SU-DHL-6 (cell line): ENCODE measurements around the gene FBXW4.

Experiments
- H2AFZ ChIP-seq: fragments of 200-600 bp; sonication (generic); 2 replicates; pipeline ENCODE4 v1.6.1; 2014; ENCODE audit warnings: low read depth, mild to moderate bottlenecking, moderate library complexity, mixed read lengths, antibody characterized with exemption, low read length; ENCODE audit not compliant: severe bottlenecking
- H3F3A ChIP-seq: fragments of 200-600 bp; shearing (Covaris generic); 2 replicates; pipeline ENCODE4 v1.6.0; 2016; ENCODE audit warnings: antibody characterized with exemption, mild to moderate bottlenecking; ENCODE audit not compliant: insufficient read depth
- H3K27ac ChIP-seq: fragments of 200-600 bp; sonication (generic); 2 replicates; pipeline ENCODE4 v1.5.1; 2016; ENCODE audit warnings: low read depth, mild to moderate bottlenecking, low read length, moderate library complexity, mixed read lengths
- H3K27me3 ChIP-seq: fragments of 200-600 bp; sonication (generic), shearing (Covaris generic); 2 replicates; pipeline ENCODE4 v1.6.0; 2014; ENCODE audit warnings: mild to moderate bottlenecking, low read length
- H3K36me3 ChIP-seq: fragments of 200-600 bp; sonication (generic); 2 replicates; pipeline ENCODE4 v1.6.1; 2014; ENCODE audit warnings: mild to moderate bottlenecking, low read length, mixed read lengths
- H3K4me2 ChIP-seq: fragments of 300-600, 200-600 bp; shearing (Covaris generic), sonication (generic); 2 replicates; pipeline ENCODE4 v1.6.0; 2014; ENCODE audit warnings: low read length, low read depth, mild to moderate bottlenecking; ENCODE audit not compliant: poor library complexity, severe bottlenecking
- H3K4me3 ChIP-seq: fragments of 200-600 bp; sonication (generic); 2 replicates; pipeline ENCODE4 v1.5.1; 2014; ENCODE audit warnings: antibody characterized with exemption, low read length, mild to moderate bottlenecking, mixed read lengths; ENCODE audit not compliant: insufficient read depth, poor library complexity, severe bottlenecking
- H3K79me2 ChIP-seq: fragments of 200-600 bp; sonication (generic); 2 replicates; pipeline ENCODE4 v1.6.1; 2014; ENCODE audit warnings: mild to moderate bottlenecking, low read length, moderate library complexity; ENCODE audit not compliant: insufficient read depth
- H3K9ac ChIP-seq: fragments of 200-600 bp; sonication (generic); 2 replicates; pipeline ENCODE4 v1.7.0; 2014; ENCODE audit warnings: mild to moderate bottlenecking, low read length
- H3K9me2 ChIP-seq: fragments of 200-600 bp; sonication (generic); replicated peaks from 2 replicates; pipeline ENCODE4 v1.6.1; 2014; ENCODE audit warnings: low read length; ENCODE audit not compliant: insufficient read depth
- H3K9me3 ChIP-seq: fragments of 200-600 bp; sonication (generic); 2 replicates; pipeline ENCODE4 v1.6.1; 2014; ENCODE audit warnings: low read length, mixed read lengths; ENCODE audit not compliant: insufficient read depth
- H4K20me1 ChIP-seq: fragments of 200-600 bp; sonication (generic); 2 replicates; pipeline ENCODE4 v1.6.1; 2014; ENCODE audit warnings: low read depth, mild to moderate bottlenecking, antibody characterized with exemption, low read length, moderate library complexity, mixed read lengths
- CTCF ChIP-seq: fragments of 200-600 bp; sonication (generic); IDR thresholded peaks from one replicate; pipeline ENCODE4 v1.5.1; 2017; ENCODE audit warnings: antibody characterized with exemption, mild to moderate bottlenecking, low read length, moderate library complexity; ENCODE audit not compliant: insufficient read depth, poor library complexity, severe bottlenecking
- EZH2phosphoT487 ChIP-seq: fragments of 200-600 bp; sonication (generic), shearing (Covaris generic); conservative IDR thresholded peaks from 2 replicates; pipeline ENCODE4 v1.6.1; 2018; ENCODE audit warnings: mild to moderate bottlenecking, antibody characterized with exemption, low read length, moderate library complexity, mixed read lengths

FBXW4 gene

DNA sequence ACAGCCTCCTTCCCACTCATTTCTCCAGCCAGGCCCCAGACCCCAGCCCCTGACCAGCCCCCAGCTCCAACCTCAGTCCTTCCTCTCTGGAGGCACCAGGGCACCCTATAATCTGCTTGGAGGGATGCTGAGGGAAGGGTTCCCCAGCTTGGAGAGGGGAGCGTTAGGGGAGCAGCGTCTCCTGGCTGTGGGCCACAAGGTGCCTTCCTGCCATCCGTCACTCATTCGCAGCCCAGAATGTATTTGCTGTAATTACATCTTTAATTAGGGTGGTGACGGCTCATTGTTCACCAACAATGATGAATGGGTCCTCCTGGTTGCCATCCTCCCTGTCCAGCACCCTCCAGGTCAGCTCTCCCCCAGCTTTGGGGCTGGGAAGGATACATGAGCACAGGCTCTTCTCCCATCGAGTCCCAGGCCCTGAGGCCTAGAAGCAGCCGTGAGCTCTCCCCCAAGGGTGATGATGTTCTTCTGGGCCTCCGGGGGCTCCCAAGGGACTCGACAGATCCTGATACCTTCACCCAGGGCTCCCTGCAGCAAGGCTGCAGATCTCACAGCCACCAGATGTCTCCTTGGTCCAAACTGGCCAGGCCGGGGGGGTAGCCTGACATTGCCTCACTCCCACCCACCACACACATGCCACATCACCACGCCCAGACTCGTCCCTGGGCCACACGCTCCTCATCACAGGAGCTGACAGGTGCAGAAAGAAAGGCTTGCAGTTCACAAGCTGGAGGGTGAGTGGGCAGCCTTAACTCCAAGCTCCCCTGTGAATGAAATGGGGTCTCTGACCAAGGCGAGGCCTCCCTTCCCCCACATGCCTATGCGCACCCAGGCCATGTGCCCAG is 133.7 kb downstream of the FBXW4 start:
- no peak for TF ChIP-seq CTCF
- TF ChIP-seq EZH2phosphoT487, result no peak
- no peaks in the 10 kb centered on the region for H3F3A ChIP-seq
- no peaks in the 10 kb centered on the region for H3K27me3 ChIP-seq
- no peak overlapping the region for H3K4me3 ChIP-seq
- H3K36me3 ChIP-seq, result no peaks in the 10 kb centered on the region
- no peak overlapping the region for H3K9ac ChIP-seq
- no peaks in the 10 kb centered on the region for H4K20me1 ChIP-seq
- no peaks in the 10 kb centered on the region for H3K9me3 ChIP-seq
- no peaks in the 10 kb centered on the region for H3K79me2 ChIP-seq
- H3K27ac ChIP-seq, result no peak overlapping the region
- no peak overlapping the region for H3K4me2 ChIP-seq
- no peaks in the 10 kb centered on the region for H3K9me2 ChIP-seq
- H2AFZ ChIP-seq, result no peak overlapping the region
